ENCODE results near the gene RFC4.

DNA sequence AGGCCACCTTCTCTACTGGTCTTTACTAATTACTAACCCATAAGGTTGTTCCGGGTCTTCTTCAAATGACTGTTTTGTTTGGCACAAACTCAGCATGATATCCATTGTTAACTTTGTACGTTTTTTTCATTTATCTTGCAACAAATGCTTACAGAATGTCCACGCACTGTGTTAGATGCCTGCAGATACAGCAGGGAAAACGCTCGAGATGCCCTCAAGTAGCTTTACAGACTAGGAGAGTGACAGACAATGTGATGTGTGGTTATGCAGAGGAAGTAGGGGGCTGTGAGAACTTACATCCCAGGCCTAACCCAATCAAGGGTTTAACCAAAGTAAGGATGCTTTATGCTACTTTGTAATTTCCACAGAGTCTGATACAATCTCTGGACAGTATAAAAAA is 949 bp upstream of the RFC4 start:
- TF ChIP-seq, protein P1, sequence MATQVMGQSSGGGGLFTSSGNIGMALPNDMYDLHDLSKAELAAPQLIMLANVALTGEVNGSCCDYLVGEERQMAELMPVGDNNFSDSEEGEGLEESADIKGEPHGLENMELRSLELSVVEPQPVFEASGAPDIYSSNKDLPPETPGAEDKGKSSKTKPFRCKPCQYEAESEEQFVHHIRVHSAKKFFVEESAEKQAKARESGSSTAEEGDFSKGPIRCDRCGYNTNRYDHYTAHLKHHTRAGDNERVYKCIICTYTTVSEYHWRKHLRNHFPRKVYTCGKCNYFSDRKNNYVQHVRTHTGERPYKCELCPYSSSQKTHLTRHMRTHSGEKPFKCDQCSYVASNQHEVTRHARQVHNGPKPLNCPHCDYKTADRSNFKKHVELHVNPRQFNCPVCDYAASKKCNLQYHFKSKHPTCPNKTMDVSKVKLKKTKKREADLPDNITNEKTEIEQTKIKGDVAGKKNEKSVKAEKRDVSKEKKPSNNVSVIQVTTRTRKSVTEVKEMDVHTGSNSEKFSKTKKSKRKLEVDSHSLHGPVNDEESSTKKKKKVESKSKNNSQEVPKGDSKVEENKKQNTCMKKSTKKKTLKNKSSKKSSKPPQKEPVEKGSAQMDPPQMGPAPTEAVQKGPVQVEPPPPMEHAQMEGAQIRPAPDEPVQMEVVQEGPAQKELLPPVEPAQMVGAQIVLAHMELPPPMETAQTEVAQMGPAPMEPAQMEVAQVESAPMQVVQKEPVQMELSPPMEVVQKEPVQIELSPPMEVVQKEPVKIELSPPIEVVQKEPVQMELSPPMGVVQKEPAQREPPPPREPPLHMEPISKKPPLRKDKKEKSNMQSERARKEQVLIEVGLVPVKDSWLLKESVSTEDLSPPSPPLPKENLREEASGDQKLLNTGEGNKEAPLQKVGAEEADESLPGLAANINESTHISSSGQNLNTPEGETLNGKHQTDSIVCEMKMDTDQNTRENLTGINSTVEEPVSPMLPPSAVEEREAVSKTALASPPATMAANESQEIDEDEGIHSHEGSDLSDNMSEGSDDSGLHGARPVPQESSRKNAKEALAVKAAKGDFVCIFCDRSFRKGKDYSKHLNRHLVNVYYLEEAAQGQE (IDR thresholded peaks at IDR 0.05; ENCODE audit: insufficient read depth in 1 of 2, low read depth in 2 of 2, low read length in 2 of 2): no peak
- TF ChIP-seq TAF1 (IDR thresholded peaks at IDR 0.05; ENCODE audit: borderline replicate concordance, insufficient read depth, low read length): no peak
- no peak for TF ChIP-seq POLR2AphosphoS5 (IDR thresholded peaks at IDR 0.05; ENCODE audit: low read depth, low read length)
- TF ChIP-seq SIN3A (IDR thresholded peaks at IDR 0.05; ENCODE audit: borderline replicate concordance, insufficient read depth, low read length): no peak
